CD4-positive, alpha-beta T cell treated with Interleukin-6 at 100 ng/mL for 8 hours (primary cell): ENCODE results near the gene CERS1.
"Not testable (repeated sequence)": the region's sequence is repeated elsewhere in the genome, so short reads cannot be mapped to it uniquely, and the experiment has no call there.

Source experiments
- DNase-seq: peaks from one replicate; pipeline ENCODE4 v3.0.0-alpha.2; 2020; ENCODE audit warnings: mixed read lengths, low spot score

The CERS1 gene

DNA sequence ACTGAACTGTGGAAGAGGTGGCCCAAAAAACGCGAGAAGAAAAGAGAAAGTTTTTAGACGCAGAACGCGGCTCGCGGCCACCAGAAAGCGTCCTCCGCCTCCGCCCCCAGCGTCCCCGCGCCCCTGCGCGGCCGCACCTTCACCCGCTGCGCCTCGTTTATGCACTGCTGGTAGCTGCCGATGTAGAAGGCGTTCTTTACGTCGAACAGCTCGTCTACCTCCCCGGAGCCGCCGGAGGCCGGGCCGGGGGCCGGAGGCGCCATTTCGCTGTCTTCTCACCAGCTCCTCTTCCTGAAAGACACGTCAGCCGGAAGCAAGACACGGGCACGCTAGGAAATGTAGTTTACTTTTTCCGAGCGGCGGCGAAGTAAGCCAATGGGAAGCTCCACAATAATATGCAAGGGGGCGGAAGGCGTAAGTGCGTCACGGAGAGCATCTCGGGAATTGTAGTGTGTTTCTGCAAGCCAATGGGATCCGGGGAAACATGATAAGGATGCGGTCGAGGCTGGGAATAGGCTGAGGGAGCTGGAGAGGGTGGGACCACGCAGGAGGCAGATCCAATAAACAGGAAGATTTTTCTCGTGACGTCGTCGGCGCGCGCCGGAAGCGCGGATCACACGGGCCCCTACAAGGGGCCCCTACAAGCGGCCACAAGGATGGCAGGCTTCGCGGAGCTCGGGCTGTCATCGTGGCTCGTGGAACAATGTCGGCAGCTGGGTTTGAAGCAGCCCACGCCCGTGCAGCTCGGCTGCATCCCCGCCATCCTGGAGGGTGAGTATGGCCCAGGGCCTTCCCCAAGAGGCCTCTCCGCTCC is 23.3 kb upstream of the CERS1 start, which contains the start of the genes COPE and DDX49:
Gene COPE (minus strand): TSS at position 302 of the 814 bp plus-strand sequence. CDS start 39 bp downstream, at position 263.
Gene DDX49 (plus strand): TSS at position 630 of the 814 bp plus-strand sequence. CDS start 27 bp downstream, at position 657.
- peak; percentile 98 for DNase-seq

DNA sequence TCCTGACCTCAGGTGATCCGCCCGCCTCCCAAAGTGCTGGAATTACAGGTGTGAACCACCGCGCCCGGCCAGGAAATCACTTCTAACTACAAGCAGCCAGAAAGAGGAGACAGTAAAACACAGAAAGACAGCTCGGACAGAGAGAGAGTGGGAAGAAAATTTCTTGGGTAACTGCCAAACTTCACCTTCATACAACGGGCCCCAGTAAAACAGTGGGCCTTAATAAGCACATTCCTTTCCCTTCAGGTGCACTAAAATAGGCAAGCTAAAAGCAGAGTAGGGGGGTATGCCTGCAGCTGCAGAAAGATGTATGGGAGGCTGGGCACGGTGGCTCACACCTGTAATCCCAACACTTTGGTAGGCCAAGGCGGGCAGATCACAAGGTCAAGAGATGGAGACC is 21.6 kb upstream of the CERS1 start:
- not testable (repeated sequence) for DNase-seq

DNA sequence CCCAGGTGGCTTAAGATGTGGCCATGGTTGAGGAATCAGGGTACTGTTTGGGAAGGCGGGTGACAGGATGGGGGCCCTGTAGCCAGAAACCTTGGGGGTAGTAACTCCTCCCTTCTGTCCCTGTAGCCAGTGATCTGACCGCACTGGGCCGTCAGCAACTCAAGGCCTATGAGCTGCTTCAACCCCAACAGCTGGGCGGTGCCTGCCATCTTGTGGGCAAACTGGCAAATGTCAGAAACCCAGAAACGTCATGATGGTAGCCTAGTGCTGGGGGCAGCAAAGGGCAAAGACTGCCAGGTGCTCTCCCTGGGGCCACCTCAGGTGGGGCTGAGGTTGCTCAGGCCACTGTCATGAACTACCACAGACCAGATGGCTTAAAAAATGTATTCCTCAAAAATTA is 19.7 kb upstream of the CERS1 start:
- DNase-seq: no peak

DNA sequence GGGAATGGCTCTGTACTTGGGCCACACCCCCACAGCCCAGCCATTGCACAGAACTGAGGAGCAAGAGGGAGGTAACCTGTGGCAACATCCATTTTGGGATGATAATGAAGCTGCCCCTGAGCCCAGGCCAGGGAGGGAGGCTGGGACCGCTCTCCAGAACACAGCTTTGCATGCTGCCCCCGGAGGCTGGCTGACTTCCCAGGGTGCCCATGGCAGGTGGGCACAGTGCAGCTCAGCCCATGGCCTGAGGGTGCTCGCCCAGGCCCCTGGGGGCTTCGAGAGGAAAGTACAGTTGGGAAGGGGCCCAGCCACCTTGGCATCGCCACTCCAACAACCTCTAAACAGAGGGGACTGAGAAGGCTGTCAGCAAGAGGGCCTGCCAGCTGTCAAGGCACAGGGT is 17.5 kb upstream of the CERS1 start:
- no peak for DNase-seq

DNA sequence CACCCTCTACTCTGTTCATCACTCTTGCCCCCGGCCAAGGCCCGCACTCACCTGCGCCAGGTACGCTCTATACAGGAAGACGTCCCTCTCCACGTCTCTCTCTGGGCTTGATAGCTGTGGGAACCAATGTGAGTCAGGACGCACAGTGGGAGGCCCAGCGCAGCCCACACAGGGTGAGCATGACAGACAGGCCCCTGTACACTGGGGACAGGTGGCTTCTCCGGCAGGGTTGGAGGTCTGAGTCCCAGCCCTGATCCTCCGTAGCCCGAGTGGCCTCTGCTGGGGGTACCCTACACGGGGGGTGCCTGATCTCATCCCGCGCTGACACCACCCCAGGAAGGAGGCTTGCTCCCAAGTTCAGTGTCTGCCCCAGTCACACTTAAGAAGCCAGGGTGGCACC is 17.0 kb upstream of the CERS1 start:
- no peak for DNase-seq

DNA sequence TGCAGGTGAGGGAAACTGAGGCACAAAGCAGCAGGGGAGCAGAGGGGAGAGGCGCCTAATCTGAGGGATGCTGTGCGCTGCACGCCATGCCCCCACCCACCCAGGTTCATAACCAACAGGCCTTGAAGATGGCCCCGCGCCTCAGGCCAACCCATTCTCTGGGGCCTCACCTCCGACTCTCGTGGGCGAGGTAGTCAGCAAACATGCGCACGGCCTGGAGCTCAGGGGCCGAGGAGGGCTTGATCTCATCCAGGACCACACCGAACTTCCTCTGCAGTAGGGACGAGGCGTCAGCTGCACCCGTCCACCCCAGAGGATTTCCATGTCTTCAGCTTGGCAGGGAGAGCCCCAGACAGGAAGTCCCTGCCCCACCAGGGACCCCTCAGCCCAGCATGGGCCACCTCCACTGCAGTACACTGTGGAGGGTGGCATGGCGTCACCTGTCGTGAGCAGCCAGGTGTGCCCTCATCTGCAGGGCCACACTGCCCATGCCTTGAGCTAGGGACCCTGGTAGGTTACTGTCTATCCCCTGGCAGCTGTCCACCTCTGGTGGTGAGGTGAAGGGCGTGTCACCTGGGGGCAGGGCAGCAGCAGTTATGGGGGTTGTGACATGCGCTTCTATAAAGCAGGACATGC is 15.0 kb upstream of the CERS1 start:
- DNase-seq: no peak

DNA sequence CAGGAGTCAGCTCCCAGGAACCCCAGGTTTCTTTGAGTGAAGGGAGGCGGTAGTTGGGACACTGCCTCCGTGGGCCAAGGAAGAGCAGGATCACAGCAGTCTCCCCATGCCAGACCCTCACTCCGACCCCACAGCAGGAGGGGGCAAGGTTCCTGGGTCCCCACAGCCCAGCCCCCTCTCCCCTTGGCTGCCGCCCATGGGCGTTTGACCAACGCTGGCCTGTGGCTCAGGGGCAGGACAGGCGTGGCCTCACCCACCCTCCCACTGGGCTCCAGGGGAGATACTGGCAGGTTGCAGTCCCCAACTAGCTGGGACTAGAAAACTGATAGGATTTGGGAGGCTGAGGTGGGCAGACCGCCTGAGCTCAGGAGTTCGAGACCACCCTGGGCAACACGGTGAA is 14.1 kb upstream of the CERS1 start:
- no peak for DNase-seq

DNA sequence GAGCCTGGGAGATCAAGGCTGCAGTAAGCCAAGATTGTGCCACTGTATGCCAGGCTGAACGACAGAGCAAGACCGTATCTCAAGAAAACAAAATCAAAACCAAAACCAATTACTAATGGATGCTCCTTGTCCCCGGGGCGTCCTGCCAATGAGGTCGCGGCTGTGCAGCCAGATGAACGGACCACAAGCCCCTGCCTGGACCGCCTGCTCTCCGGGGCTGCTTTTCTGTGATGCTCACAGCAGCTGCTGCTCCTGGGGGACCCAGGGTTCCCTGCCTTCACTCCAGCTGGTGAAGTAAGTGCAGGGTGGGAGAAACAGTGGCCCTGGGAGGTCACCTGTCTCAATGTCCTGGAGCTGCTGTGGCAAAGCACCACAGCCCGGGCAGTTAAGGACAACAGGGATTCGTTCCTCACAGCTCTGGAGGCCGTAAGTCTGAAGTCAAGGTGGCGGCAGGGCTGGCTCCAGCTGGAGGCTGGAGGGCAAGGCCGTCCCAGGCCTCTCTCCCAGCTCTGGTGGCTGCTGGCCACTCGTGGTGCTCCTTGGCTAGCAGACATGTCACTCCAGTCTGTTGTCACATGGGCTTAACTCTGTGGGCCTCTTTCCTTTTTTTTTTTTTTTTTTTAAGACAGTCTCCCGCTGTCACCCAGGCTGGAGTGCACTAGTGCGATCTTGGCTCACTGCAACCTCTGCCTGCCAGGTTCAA is 13.1 kb upstream of the CERS1 start:
- no peak for DNase-seq

DNA sequence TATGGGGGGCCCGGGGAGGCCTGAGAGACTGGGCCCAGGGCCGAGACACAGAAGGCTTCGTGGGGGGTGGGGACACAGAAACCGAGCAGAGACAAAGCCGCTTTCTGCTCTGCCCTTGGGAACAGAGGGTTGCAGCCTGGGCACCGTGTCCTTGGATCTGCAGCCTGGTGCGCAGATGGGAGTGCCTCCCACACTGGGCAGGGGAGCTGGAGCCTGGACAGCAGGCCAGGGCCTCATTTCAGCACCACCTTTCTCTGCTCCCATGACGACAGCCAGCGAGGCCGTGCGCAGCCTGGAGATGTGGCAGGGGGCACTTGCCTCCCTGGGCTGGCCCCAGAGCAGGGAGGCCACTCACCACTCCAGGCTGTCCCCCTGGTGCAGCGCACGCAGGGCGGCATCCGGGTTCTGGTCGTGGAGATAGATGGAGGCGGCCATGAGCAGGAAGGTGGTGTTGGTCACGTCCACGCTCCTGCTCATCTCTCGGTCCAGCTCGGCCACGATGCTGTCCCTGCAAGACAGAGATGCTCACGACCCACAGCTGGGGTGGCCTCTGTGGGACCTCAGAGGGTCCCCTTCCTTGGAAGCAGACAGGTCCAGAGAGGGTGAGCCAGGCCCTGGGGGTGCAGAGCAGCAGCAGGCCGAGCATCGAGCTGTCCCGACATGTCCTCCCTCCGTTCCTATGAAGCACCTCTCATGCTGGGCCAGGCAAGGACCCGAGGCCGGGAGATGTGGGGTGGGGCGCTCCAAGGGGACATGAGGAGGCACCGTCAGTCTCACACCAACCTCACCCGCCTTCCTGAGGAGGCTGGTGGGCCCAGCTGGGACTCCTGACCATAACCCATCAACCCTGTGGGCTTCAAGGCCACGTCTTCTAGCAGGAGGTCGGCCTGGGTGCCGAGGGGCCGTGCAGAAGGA is 10.9 kb upstream of the CERS1 start:
- no peak for DNase-seq

DNA sequence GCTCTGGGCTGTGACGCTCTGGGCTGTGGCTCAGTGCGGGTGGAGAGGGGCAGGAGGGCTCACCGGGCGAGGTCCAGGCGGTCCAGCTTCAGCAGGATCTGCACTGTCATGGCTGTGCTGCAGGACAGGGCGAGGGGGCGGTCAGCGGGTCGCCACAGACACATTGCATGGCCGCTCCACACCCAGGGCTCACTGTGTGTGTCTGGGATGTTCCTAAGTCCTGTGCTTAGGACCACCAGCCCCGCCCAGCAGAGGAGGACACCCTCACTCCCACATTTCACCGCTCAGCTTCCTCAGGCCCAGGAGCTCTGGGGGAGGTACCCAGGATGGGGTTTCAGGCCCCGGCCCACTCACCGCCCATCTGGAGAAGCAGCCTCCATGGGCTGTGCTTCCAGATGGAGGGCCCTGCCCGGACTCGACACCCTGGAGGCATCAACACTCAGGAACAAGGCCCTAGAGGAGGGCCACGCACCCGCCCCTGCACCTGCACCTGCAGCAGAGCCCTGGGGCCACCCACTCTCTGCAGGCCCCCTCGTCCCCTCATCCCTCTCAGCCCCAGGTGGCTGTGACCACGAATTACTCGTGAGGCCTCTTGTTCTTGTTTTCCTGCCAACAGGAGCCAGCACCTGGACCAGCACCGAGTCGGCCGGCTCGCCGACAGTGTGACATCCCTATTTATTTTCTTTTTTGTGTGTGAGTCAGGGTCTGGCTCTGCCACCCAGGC is 9.7 kb upstream of the CERS1 start:
- no peak for DNase-seq

DNA sequence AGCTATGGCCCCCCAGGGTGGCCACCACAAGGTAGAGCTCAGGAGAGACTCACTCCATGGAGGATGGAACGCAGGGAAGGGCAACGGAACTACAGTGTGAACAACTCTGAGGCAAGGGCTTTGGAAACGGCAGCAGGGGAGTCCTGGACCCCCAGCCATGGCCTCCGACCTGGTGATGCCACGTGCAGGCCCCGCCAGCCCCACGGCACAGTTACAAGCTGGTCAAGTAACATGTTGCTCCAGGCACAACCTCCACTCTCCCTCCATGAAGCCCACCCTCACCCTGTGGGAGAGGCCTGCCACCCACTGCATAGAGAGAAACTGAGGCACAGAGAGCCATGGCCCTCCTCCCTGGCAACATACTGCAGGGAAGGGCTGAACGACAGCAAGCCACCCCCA is 9.1 kb upstream of the CERS1 start:
- no peak for DNase-seq

DNA sequence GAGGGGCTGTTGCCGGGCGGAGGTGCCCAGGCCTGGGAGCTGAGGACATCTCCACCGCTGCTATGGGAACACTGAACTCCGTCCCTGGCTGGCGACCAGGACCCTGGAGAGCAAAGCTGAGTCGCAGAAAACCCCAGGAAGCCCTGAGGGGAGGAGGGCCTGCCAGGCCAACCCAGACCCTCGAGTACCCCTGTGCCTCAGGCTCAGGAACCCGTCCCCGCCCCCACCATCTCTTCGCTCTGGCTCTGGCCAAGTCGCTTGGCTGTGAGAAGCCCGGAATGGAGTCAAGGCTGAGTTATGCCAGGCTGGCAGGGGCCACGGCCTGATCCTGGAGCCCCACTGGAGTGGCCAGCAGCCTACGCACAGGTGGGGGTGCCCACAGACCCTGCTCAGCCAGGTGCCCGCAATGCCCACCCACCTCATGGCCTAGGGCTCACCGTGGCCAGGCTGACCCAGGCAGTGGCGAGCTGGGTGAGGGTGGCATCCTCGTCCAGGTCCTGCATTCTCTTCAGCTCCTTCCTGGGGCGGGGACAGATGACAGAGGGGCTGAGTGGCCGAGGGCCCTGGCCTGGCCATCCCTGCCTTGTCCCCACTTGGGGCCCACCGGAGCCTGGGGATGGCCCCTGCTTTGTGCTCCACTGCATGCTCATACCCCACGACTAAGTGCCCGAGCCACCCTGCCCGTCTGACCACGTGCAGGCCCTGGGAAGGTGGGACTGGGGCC is 8.5 kb upstream of the CERS1 start:
- no peak for DNase-seq

DNA sequence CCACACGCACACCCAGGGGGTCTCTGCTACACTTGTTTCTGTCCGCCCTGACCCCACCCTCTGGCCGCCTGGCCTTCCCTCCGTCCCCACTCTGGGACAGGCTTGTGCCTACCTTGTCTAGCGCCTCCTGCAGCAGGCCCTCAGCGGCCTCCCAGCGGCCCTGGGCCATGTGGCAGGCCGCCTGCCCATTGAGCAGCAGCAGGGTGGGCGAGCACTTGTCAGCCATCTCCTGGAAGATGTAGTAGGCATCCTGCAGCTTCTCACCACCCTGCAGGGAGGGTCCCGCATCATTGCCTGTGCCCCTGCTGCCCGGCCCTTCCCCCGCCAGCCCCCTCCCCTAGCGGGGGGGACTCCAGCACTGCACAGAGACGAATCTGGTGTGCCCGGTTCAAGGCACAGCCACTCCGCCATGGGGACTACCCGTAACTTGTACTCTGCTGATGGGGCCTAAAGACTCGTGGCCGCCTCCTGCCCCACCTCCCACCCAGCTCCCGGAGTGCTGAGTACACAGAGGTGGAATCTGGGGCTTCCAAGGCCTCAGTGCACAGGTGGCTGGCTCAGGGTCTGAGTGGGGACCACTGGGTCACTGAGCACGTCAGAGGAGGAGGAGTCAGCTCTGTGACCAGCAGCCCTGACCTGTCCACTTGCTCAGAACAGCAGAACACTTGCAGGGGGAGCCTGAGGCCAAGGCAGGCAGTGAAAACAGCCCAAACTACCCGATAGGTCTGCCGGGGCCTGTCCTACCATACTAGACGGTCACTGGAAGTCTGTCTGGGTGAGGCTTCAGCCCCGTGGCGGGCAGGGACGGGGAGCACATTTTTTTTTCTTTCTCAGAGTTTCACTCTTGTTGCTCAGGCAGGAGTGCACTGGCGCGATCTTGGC is 7.4 kb upstream of the CERS1 start:
- DNase-seq: no peak

DNA sequence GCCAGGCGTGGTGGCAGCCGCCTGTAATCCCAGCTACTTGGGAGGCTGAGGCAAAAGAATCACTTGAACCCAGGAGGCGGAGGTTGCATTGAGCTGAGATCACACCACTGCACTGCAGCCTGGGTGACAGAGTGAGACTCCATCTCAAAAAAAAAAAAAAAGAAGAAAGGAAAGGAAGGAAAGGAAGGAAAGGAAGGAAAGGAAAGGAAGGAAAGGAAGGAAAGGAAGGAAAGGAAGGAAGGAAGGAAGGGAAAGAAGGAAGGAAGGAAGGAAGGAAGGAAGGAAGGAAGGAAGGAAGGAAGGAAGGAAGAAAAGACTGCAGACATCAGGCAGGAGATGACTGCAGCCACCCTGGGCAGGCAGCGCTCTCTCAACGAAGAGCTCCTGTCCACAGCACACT is 6.6 kb upstream of the CERS1 start:
- not testable (repeated sequence) for DNase-seq

DNA sequence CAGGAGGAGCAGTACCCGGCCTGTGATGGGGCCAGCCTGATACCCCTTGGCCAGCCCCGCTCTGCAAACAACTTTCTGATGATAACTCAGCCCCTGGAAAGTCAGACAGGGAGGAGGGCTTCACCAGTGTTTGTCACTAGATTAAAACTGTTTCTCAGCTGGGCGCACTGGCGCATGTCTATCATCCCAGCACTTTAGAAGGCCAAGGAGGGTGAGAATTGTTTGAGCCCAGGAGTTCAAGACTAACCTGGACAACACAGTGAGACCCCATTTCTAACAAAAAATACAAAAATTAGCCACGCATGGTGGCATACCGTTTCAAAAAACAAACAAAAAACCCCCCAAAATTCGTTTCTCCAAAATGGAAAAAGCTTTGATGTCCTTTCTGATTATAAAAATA is 5.5 kb upstream of the CERS1 start:
- no peak for DNase-seq

DNA sequence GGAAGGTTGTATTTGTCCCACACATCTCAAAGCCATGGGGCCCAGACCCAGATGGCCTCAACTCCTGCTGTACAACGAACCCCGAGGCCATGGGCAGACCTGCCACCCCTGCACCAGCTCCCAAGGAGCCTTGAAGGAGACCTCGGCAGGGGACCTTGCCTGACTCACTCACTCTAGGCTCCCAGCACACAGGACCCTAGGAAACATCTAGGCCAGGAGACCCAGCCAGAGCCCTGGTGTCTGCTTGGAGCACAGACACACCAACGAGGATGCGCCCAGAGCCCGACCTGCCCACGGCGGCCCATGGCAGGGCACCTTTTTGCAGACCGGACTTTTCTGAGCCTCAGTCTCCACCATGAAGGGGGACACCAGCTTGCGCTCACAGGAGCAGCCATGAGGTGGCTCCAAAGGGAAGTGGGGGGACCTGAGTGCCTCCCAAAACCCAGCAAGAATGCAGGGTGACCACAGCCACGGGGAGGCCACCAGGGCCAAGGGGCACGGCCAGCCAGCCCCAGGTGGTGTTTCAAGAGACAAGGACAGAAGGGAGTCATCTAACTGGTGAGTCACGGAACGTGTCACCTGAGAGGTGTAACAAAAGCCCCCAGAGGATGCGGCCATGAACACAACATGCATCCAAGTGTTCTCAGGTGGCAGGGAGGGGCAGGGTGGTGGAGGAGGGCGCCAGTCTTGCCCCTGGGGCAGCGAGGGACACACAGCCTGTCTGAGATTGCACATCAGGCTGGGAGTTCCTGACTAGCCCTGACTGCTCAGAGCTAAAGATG is 4.9 kb upstream of the CERS1 start:
- DNase-seq: no peak

DNA sequence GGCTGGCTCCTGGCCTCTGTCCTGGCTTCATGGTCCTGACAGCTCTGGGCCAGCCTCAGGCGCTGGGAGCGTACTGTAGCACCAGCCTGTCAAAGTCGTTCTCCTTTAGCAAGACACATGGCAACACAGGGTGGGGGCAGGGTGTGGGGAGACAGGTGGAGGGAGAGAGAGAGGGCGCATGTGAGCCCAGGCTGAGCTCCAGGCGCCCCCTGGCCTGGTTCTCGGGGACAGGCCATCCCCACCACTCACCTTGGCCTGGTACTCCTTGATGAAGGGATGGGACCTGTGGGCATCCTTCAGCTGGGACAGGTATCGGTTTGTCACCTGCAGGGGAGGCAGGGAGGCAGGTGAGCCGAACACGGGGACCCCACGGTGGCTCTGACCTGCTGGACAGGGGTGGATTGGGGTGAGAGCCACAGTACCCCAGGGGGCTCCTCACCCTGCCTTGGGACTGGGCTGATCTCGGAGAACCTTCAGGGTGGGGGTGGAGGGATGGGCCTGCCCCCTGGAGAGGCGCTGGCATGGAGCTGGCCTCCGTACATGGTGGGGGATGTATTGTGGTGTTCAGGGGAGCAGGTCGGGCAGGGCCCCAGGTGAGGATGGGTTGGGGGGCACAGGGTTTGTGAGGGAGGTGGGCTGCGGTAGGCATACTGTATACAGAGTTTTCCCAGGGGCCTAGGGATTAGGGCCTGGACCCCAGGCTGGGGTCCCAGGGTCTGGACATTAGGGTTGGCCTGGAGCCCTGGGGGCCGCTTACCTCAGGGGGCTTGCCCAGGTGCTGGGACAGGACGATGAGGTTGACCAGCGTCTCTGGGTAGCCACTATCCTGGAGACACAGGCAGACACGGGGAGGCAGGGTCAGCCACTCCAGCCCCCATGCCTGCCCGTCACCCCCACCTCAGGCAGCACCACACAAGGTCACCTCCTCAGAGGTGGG is 3.9 kb upstream of the CERS1 start:
- DNase-seq: no peak
